ENCODE results near the gene ZNF207.
A peak's percentile ranks its signal among the peaks of the same experiment; 100 is the strongest.
"Not testable (repeated sequence)": the region's sequence is repeated elsewhere in the genome, so short reads cannot be mapped to it uniquely, and the experiment has no call there.

The ZNF207 gene

DNA sequence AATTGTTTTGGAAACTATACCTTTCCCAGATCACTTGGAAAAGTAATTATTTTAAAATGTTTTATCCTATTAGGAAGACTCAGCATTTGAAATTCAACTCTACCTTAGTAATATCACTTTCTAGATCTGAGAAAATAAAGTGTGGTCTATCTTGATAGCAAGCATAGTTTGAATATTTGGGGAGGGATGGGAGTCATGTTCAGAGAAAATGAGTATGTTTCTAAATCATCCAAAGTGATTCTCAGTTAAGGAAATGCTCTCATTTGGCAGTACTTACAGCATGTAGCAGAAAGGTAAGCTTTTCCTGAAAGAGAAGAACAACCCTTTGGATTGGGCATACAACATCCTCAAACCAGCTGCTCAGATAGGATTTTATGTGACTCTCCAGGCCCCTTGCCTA is 14.9 kb upstream of the ZNF207 start:
- no peak for DNase-seq

DNA sequence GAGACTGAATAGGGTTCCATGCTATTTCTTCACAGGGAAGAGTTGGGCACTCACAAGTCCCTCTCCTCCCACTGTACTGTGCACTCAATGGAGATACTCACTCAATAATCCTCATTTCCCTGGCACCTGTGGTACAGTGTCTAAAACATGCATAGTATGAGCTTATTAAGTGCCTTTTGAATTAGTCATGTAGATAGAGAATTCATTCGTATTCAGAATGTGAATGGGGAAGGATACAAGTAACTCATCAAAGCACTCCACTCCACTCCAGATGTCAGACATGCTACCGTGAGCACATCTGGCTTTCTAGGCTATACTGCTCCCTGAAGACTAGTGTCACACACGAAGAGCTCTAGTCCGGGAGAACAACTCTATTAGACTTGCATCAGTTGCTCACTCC is 14.3 kb upstream of the ZNF207 start:
- DNase-seq: no peak

DNA sequence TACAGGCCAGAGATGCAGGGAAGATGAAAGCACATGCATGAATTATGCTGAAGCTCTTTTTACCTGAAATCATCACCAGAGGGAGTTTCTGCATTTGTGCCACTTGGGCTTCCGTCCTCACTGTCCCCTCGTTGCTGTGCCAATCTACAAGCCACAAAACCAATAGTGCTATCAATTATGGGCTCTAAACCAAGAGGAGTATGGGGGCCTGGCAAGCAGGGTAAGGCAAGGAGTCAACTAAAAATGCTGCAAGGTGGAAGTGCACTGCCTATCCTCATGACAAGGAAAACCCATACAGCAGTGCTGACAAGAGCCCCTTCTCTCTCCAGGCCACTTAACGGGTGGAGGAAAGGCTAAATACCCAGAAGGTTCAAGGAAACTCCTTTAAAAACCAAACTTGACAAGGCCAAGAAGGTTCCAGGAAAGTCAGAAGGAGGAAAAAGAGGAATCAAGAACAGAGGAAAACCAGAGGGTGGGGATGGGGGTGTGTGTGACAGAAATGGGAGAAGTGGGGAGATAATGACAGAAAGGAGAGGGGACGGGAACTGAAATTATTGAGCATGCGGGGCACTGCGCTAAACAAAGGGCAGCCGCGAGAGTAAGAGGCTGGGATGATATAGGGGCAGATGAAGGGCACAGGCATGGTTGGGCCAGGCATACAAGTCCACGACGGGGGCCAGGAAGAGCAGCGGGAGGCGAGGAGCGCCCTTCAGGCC is 8.7 kb upstream of the ZNF207 start:
- DNase-seq: peak in 31 of 56 donors; percentile 10 to 70 (median 25)

DNA sequence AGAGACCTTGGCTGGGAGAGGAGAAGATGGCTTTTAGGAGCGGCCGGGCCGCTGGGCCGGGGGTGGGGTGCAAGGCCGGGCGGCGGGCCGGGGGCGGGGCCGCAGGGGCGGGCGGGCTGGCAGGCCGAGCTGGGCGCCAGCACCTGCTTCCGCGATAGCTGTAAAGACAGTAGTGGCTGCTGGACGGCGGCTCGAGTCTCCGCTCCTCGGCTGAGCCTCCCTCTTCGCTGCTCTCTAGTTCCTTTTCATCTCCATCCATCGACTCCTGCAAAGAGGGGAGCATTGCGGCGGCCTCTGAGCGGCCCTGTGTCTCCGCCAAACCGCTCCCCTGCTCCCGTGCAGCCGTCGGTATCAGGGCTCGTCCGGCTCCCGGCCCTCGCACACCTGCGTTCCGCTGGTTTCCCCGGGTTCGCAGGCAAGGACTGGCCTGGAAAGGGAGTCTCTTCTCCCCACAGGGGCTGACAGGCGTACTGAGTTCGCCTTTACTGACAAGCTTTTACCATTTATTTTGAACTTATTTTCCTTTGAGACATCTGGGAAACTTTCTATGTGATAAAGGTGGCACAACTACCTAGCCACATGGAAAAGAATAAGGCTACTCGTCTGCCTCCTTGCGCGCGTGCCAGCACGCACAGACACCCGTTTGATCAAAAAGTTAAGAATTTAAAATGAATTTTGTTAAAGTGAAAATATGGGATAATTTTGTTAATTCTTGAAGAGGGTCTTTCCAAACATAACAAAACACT is 7.9 kb upstream of the ZNF207 start, which contains the start of gene C17orf75:
C17orf75 (minus strand) TSS at position 317 of the 746 bp plus-strand sequence; CDS start at position 283, 34 bp downstream.
- DNase-seq: peak in 55 of 56 donors; percentile 23 to 86 (median 69)

DNA sequence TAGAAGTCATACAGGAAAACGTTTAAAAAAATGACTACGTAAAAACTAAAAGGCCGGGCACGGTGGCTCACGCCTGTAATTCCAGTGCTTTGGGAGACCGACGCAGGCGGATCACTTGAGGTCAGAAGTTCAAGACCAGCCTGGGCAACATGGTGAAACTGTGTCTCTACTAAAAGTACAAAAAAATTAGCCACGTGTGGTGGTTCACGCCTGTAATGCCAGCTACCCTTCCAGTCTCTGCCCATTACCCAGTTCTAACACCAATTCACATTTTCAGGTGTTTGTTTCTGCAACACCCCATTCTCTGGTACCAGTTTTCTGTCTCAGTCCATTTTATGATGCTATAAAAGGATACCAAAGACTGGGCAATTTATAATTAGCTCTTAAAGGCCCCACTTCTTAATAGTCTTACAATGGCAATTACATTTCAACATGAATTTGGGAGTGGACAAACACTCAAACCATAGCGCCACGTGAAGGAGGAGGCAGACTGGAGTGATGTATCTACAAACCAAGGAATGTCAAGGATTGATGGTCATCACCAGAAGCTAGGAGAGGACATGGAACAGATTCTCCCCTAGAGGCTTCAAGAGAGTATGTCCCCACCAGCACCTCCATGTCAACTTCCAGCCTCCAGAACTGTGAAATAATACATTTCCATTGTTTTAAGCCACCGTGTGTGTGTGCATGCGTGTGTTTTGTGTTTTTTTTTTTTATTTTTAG is 7.2 kb upstream of the ZNF207 start:
- DNase-seq: no peak

DNA sequence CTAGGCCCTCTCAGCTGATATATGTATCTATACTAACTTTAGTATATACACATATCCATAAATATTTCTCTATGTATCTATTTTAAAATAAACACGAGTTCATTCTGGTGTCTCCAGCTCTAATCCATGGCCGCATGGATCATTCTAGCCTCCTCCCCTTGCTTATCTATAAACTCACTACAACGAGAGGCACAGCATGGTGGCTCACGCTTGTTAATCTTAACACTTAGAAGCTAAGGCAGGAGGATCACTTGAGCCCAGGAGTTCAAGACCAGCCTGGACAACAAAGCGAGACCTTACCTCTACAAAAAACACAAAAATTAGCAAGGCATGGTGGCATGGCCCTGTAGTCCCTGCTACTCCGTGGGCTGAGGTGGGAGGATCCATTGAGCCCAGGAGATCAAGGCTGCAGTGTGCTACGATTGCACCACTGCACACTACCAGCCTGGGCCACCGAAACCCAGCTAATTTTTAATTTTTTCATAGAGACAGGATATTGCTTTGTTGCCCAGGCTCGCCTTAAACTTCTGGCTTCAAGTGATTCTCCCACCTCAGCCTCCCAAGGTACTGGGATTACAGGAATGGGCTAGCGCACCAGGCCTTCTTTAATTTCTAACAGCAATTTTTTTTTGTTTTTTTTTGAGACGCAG is 3.9 kb upstream of the ZNF207 start:
- DNase-seq: no peak

DNA sequence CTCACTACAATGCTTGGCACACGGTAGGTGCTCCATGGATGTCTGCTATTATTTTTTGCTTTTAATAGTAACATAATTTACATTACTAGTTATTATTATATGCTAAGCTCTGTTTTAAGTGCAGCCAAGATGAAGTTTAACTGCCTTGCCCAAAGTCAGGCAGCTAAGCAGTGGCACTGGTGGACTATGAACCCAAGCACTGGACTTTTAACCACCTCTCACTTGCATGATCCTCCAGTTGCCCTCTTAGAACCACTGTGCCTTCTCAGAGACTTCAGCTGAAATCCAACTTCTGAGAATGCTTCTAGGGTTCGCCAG is 1.5 kb upstream of the ZNF207 start:
- DNase-seq: no peak

DNA sequence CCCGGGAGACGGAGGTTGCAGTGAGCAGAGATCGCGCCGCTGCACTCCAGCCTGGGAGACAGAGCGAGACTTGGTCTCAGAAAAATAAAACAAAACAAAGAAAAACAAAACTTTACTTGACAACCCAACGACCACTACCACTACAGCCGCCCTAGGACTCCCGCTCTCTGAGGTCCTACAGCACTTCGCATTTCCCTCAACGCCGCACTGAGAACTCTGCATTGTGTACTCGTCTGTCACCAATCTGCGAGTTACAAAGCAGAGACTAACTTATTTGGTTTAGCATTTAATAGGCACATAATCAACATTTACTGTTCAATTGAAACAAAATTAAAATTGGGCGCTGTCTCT is 479 bp upstream of the ZNF207 start:
- DNase-seq: peak in 20 of 56 donors; percentile 8 to 60 (median 24)

DNA sequence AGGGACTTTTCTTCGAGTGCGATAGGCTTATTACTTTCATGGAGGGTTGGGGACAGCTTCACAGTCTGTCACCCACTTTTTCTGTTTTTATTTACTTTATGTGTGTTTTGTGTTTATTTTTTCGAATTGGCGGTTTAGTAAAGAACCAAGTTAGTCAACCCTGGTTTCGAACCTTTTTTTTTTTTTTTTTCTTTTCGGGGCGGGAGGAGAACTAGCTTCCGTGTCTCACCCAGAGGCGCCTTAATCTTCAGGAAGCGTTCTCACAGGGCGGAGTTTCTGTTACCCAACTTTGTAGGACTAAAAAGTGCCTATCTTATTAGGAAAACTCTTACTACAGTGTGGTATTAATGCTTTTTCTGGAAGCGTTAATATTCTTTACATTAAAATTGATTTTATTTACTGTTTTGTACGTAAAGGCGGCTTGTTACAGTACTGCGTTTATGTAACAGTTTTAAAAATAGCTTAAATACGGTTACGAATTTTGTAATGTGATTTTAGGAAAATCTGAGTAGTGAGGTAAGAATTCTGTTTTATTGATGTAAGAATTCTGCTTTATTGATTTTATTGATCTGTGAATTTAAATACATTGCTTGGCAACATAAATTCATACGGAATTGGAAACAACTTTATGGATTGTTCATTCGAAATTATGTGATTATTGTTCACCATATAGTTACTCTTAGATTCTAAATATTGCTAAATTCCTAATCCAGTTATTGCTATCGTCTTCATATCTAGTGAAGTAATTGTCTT is 885 bp downstream of the ZNF207 start:
- peak in 6 of 56 donors; percentile 6 to 25 (median 10) for DNase-seq

DNA sequence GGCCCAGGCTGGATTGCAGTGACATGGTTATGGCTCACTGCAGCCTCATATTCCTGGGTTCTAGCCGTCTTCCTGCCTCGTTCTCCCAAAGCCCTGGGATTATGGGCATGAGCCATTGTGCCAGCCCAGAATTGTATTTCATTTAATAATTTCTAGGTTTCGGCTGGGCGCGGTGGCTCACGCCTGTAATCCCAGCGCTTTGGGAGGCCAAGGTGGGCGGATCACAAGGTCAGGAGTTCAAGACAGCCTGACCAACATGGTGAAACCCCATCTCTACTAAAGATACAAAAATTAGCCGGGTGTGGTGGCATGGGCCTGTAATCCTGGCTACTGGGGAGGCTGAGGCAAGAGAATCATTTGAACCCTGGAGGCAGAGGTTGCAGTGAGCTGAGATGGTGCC is 2.8 kb downstream of the ZNF207 start:
- DNase-seq: not testable (repeated sequence)

DNA sequence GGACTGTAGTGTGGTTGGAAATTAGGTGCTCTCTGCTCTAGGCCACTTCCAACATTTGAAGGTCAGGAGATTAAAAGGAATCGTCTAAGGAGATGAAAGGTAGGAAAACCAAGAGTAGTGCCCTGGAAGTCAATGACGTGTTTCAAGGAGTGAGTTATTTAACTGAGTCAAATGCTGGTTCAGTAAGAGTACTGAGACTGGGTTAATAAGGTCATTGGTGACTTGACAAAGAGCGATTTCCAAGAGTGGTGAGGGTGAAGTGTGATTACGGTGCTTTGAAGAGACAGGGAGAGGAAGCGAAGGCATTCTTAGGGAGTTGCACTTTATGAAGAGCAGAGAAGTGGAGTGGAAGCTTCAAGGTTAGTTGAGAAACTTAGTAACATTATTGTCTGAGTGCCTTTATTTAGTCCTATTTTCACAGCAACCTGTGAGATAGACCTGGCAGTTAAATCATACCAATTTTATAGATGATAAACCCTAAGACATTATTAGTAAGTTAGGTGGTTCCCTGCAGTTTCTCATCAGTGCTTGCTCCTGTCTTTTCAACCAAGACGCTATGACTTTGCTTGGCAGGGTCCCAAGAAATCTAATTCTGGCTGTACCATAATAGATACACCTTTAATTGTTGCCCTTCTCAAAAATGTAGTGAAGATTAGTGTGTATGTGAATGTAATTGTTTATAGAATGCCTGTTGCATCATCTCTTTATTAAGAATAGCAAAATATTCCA is 5.9 kb downstream of the ZNF207 start:
- no peak for DNase-seq

DNA sequence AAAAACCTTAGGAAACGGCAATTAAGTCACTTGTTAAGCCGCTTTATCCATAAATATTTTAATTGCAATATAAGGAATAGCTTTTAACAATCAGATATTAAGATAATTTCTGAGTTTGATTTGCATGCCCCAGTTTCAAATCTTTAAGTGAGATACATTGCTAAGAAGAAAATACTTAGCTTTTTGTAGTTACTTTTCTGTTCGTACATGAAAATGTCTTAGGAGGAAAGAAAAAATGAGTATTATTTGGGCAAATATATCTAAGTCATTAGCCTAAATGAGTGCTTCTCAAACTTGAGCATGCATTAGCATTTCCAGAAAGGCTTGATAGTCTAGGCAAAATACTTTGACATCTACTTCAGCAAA is 6.4 kb downstream of the ZNF207 start:
- no peak for DNase-seq

DNA sequence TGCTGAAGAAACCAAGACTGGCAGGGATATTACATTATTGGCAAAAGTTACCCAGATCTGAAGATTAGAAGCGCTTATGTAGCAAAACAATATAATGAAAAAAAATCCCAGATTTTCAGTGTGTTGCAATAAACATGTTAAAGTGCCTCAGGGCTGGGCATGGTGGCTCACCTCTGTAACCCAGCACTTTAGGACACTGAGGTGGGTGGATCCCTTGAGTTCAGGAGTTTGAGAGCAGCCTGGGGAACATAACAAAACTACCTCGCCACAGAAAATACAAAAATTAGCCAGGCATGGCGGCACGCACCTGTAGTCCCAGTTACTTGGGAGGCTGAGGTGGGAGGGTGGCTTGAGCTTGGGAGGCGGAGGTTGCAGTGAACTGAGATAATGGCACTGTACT is 6.8 kb downstream of the ZNF207 start:
- DNase-seq: no peak

DNA sequence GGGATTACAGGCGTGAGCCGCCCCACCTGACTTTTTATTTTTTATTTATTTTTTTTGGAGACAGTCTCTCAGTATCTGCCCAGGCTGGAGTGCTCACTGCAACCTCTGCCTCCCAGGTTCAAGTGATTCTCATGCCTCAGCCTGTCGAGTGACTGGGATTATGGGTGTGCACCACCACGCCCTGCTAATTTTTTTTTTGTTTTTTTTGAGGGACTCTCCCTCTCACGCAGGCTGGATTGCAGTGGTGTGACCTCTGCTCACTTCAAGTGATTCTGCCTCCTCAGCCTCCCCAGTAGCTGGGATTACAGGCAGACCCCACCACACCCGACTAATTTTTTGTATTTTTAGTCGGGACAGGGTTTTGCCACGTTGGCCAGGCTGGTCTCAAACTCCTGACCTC is 7.7 kb downstream of the ZNF207 start:
- DNase-seq: no peak

DNA sequence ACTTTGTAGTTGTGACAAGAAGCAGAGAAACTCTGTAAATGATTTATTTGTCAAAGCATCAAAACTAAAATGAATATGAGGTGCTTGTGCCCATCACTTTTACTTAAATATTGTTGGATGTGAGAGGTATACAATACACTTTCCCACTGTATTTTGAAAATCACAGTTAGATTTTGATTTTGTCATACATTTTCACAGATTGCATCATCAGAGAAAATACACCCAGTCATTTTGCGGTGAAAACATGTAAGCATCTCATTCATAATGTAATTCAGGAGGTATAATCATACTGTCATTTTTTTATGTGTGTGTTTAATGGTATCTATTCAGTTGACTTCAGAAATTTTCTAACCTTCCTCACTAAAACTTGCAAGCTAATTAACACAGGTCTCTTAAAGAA is 11.3 kb downstream of the ZNF207 start:
- DNase-seq: no peak

DNA sequence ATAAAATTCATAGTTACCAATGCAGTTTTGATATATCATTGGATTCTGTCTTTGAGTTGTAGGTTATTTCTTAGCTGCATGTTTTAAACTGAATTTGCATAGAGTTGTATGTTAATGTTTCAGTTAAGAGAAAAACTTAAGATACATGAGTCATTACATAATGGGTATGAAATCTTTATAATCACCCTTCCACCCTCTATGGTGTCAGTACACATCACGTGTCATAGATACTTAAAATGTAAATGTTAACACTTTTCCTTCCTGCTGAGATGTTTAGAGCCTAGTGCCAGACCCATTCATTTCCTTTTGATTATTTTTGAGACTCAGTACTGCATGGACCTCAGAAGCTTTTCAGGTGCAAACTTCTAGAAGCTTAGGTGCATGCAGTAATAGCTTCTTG is 20.5 kb downstream of the ZNF207 start:
- no peak for DNase-seq

DNA sequence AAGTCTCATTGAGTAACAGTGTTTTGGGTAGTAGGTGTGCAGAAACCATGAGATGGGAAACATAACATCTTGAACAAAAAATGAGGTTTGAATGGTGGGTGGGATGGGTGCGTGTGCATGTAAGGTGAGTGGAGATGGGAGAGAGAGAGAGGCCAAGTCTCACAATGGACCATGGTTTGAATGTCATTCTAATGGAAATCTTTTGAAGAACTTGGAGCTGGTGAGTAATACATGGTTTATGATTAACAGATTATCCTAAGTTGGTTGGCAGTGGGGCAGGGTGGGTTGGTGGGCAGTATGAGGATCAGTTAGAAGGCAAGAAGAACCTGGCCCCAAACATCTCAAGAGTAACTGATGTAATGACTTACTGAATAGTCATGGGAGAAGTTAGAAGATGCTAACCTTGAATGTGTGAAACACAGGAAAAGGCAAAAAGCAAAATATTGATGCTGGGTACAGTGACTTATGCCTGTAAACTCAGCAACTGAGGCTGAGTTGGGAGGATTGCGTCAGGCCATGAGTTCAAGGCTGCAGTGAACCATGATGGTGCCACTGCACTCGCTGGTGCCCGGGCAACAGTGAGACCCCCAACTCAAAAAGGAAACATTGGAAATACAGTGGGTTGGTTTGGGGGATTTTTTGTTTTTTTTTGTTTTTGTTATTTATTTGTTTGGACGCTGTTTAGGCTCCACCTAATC is 32.7 kb downstream of the ZNF207 start:
- DNase-seq: no peak

DNA sequence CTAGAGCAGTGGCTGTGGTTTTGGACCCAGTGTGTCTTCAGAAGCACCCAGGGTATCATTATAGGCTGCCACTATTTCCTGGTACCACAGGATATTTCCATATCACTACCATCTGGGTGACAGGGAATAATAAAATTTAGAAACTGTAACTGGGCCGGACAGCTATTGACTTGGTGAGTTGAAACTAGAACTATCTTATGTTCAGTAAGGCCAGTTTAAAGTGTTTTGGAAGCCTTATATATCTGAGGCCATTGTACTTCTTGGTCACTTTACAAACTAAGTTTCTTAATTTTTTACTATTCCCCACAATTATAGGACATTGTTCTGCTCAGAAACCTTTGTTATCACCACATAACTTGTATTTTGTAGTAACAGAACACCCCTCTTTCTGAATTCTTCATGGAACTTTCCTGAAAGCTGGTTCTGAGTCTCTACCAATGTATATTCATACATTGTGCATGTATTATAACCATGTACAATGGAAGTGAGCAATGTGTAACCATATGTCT is 34.0 kb downstream of the ZNF207 start:
- no peak for DNase-seq

DNA sequence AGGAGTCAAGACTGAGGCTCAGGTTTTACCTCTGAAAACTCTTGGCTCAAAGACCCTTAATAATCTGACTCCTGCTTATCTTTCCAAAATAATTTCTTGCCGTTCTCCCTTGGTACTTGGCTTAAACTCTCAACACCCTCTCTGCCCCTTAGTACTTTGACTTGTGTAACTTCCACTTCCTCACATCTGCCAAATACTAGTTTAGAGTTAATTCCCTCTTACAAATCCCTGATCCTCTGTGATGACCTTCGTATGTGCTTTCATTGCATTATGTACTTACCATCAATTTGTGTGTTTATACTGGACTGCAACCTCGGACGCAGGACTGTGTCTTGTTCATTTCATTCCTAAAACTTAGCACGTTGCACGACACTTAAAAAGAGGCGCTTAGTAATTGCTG is 35.2 kb downstream of the ZNF207 start:
- DNase-seq: no peak

DNA sequence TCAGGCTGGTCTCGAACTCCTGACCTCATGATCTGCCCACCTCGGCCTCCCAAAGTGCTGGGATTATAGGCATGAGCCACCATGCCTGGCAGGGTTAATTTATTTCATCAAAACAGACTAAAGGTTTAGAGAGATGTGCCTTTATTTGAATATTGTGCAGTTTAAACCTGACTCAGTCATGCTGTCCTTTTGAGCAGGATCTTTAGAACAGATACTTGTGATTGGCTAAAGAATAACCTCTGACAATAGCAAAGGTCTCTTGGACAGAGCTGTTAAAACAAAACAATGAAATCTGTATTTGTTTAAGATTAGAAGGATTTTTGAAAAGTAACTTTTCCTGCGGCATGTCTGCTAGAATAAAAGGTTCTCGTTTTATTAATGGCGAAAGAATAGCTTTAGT is 36.0 kb downstream of the ZNF207 start:
- no peak for DNase-seq
